ENCODE measurements around the gene APBA1.

- TF ChIP-seq CTCF (IDR thresholded peaks at IDR 0.05), result no peak
- TF ChIP-seq EZH2 (IDR thresholded peaks at IDR 0.05; ENCODE audit: borderline replicate concordance, insufficient read depth, low read depth, low read length, poor library complexity, severe bottlenecking), result no peak
These were observed 238.2 kb downstream of the APBA1 start for GRCh38 chr9:69433968-69434367.

Data from B cell (primary cell).